ENCODE data around the gene PCMTD2.

GRCh38 chr20:64268174-64268573 is 12.6 kb downstream of the PCMTD2 start:
- TF ChIP-seq CTCF (IDR thresholded peaks at IDR 0.05) (no peak), EZH2 (IDR thresholded peaks at IDR 0.05) (no peak)
